Glutamatergic neuron (in vitro differentiated cells): ENCODE data around the gene NR6A1. TPM values are rescaled to one million over a fixed set of nuclear protein-coding genes. Genes with fewer than 3 reads are reported as not detected.

ENCODE experiments used
- DNase-seq: peaks from one replicate; pipeline ENCODE4 v3.0.0; 2022
- H3K27ac Mint-ChIP-seq: one replicate; pipeline ENCODE4 v1.8.0; 2020; ENCODE audit warnings: mild to moderate bottlenecking, mixed read lengths, inconsistent platforms; ENCODE audit not compliant: unreplicated experiment
- H3K27me3 Mint-ChIP-seq: one replicate; pipeline ENCODE4 v1.8.0; 2020; ENCODE audit warnings: mild to moderate bottlenecking, moderate library complexity, mixed read lengths, inconsistent platforms; ENCODE audit not compliant: unreplicated experiment
- H3K36me3 Mint-ChIP-seq: one replicate; pipeline ENCODE4 v1.8.0; 2020; ENCODE audit warnings: mild to moderate bottlenecking, mixed read lengths, inconsistent platforms; ENCODE audit not compliant: unreplicated experiment
- H3K4me1 Mint-ChIP-seq: one replicate; pipeline ENCODE4 v1.8.0; 2020; ENCODE audit warnings: mild to moderate bottlenecking, low read depth, mixed read lengths, inconsistent platforms; ENCODE audit not compliant: unreplicated experiment
- H3K4me3 Mint-ChIP-seq: one replicate; pipeline ENCODE4 v1.8.0; 2020; ENCODE audit warnings: mild to moderate bottlenecking, mixed read lengths, inconsistent platforms; ENCODE audit not compliant: unreplicated experiment
- H3K9me3 Mint-ChIP-seq: one replicate; pipeline ENCODE4 v1.8.0; 2020; ENCODE audit warnings: mild to moderate bottlenecking, moderate library complexity, mixed read lengths, inconsistent platforms; ENCODE audit not compliant: unreplicated experiment
- total RNA-seq: library from RNA; stranded (reverse); fragmentation: NEBNext Ultra II Directional; extraction: Animal tissue kit (Norgen Biotek cat#: 25700); gene quantifications from one replicate; pipeline ENCODE4 v1.2.1, GENCODE V29; 2021; ENCODE audit not compliant: unreplicated experiment
- TF ChIP-seq, protein P1 (sequence below): fragments of 200-600 bp; sonication (generic); IDR thresholded peaks from one replicate; pipeline ENCODE4 v1.5.0; 2021; ENCODE audit not compliant: partially characterized antibody, unreplicated experiment

Gene NR6A1
- total RNA-seq, 1 donor from 2014 or later, result 51.0 TPM

DNA sequence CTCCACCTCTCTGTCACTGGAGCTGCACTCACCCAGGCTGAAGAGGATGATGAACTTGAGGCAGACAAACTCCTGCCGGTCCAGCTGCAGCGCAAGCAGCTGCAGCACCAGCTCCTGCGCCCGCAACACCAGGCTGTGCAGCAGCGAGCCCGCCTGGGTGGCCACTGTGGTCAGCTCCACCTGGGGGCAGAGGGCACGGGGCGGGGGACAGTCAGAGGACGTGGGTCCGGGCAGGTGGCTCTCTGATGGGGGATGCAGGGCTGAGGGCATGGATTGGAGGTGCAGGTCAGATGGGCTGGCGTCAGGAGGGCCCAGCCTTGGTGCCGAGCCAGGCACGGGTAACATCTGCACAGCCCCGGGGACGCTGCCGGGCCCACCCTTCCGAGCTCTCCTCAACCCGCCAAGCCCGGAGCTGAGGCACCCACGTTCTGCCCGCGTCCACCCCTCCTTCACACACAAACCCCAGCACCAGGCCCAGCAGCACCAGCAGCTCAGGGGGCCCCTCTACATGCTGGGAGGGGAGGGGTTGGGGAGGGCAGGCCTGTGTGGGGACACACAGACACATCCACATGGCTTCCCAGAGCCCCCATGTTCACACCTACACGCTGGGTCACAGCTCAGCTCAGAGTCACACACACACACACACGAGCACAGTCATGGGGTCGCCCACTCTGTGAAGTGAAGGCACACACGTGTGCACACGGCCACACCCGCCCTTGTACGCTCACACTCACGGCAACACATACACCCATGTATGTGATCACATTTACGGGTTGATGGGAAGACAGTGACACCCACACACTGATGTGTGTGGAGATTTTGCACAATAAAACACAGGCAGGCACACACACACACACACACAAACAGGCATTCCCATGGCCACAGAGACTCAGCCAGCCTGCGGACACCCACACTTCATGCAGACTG, 279.8 kb downstream of the NR6A1 start:
- Mint-ChIP-seq H3K4me1 (peaks cover 2% of the 10 kb centered on the region), H3K36me3 (no peaks in the 10 kb centered on the region), H3K27ac (no peak overlapping the region), H3K27me3 (peaks cover 19% of the 10 kb centered on the region), H3K9me3 (peaks cover 3% of the 10 kb centered on the region), H3K4me3 (no peak overlapping the region)
- TF ChIP-seq, protein P1, sequence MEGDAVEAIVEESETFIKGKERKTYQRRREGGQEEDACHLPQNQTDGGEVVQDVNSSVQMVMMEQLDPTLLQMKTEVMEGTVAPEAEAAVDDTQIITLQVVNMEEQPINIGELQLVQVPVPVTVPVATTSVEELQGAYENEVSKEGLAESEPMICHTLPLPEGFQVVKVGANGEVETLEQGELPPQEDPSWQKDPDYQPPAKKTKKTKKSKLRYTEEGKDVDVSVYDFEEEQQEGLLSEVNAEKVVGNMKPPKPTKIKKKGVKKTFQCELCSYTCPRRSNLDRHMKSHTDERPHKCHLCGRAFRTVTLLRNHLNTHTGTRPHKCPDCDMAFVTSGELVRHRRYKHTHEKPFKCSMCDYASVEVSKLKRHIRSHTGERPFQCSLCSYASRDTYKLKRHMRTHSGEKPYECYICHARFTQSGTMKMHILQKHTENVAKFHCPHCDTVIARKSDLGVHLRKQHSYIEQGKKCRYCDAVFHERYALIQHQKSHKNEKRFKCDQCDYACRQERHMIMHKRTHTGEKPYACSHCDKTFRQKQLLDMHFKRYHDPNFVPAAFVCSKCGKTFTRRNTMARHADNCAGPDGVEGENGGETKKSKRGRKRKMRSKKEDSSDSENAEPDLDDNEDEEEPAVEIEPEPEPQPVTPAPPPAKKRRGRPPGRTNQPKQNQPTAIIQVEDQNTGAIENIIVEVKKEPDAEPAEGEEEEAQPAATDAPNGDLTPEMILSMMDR, result no peak
- DNase-seq, result no peak

DNA sequence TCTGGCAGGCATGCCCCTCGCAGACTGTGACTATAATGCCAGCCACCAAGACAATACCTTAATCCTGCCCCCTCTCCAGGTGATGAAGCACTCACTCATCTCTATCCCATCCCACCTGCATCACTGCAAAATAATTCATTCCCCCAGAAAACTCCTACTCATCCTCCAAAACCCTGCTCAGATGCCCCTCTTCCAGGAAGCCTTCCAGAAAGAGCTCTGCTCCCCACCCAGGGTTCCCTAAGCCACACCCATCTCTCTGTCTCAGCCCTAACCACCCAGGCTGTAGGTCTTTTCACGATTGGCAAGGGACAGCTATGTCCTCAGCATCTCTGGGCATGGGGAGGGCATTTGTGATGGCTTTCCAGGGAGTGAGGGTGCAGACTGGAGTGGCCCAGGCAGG, 281.1 kb downstream of the NR6A1 start:
- Mint-ChIP-seq H3K9me3 (peaks cover 3% of the 10 kb centered on the region), H3K4me3 (no peak overlapping the region), H3K27ac (no peak overlapping the region), H3K36me3 (no peaks in the 10 kb centered on the region), H3K27me3 (peaks cover 19% of the 10 kb centered on the region), H3K4me1 (peaks cover 2% of the 10 kb centered on the region)
- DNase-seq, result no peak
- TF ChIP-seq, protein P1, result no peak

DNA sequence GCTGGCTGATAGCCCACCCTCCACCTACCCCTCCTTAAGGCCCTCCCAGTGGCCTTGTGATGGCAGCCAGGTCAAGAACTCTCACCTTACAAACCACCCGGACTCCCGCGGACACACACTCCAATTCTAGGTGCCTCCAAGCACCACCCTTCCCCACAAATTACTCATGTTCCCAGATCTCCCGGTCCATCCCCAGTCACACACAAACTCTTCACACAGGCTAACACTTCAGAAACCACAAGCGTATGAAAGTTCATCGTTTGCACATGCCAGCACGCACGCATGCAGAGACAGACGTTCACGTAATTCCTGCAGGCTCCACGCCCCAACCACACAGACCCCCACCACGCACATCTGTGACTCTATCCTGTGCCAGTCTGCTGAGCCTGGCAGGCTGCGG, 281.9 kb downstream of the NR6A1 start:
- Mint-ChIP-seq H3K4me3 (no peak overlapping the region), H3K9me3 (peaks cover 2% of the 10 kb centered on the region), H3K27ac (no peak overlapping the region), H3K36me3 (no peaks in the 10 kb centered on the region), H3K27me3 (peaks cover 17% of the 10 kb centered on the region), H3K4me1 (peaks cover 2% of the 10 kb centered on the region)
- TF ChIP-seq, protein P1, result no peak
- DNase-seq, result no peak

DNA sequence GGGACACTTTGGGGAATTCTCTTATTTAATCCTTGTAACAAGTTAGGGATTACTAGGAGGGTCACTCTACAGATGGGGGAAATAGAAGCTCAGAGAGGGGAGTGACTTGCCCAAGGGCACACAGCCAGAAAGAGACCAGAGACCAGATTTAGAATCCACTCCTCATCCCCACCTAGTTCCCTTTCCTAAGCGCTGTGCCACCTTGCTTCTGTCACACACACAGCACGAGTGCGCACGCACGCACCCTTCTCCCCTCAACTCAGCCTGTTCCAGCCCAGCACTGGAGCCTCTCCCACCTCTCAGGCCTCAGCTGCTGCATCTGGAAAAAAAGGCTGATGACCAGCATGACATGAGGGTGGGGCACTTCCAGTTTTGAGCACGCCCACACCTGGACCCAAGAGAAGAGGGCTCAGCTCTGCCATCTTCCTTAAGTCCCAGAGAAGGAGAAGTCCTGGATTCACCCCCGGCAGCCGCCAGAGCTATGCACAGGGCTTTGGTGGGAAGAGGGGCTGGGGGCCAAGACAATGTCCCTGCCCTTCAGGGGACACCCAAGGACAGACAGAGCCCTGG, 282.4 kb downstream of the NR6A1 start:
- Mint-ChIP-seq H3K4me3 (no peak overlapping the region), H3K36me3 (no peaks in the 10 kb centered on the region), H3K9me3 (no peaks in the 10 kb centered on the region), H3K27ac (no peak overlapping the region), H3K27me3 (peaks cover 15% of the 10 kb centered on the region), H3K4me1 (peaks cover 2% of the 10 kb centered on the region)
- no peak for DNase-seq
- TF ChIP-seq, protein P1, result no peak
